ENCODE results near the gene POLR2B.
"Not testable (repeated sequence)": the region's sequence is repeated elsewhere in the genome, so short reads cannot be mapped to it uniquely, and the experiment has no call there.

The POLR2B gene

DNA sequence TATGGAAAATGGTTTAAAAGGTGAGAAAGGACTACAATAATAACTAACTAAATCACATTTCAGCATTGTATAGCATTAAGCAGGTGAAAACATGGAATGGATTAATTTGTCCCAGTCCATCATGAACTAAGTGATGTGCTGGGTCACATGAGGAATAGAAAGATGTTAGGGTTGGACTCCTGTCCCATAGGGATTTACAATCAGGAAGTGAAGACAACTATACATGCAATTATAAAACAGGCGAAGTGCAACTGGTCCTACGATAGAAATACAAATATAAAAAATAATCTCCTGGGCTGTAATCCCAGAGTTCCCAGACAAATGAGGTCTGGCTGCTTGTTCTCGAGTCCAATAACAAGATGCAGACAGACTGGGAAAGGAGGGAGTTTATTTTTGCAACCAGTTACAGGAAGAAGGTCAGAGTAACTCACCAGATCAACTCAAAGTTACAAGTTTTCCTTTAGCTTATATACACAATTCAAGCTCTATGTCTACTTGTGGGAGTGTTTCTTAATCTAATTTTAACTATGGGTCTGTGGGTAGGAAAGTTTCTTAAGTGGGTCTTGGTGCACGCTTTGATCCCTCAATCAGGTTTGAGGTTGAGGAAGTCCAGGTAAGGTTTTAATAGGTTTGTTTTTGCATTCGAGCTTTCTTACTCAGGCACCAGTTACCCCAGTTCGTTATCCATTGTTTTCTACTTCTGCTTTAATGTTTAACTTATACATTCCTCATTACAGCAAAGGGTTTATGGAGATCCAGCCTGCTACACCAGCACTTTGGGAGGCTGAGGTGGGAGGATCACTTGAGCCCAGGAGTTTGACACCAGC is 81.4 kb downstream of the POLR2B start:
- no peak for DNase-seq

DNA sequence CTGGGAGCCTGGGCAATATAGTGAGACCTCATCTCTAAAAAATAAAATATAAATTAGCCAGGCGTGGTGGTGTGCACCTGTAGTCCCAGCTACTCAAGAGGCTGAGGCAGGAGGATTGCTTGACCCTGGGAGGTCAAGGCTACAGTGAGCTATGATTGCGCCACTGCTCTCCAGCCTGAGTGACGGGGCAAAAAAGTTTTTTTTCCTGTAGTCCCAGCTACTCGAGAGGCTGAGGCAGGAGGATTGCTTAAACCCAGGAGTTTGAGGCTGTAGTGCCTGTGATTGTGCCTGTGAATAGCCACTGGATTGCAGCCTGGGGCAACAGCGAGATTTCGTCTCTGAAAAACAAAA is 82.0 kb downstream of the POLR2B start:
- DNase-seq, result not testable (repeated sequence)

DNA sequence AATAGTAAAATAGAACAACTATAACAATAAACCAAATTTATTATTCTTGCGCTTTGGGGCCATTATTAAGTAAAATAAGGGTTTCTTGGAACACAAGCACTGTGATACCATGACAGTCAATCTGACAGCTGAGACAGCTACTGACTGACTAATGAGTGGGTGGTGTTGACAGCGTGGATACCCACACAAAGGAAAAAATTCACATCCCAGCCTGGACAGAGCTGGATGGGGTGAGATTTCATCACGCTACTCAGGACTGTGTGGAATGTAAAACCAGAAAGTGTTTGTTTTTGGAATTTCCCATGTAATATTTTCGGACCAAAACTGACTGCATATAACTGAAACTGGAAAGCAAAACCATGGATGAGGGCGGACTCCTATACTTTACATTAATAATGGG is 82.7 kb downstream of the POLR2B start:
- DNase-seq, result no peak

DNA sequence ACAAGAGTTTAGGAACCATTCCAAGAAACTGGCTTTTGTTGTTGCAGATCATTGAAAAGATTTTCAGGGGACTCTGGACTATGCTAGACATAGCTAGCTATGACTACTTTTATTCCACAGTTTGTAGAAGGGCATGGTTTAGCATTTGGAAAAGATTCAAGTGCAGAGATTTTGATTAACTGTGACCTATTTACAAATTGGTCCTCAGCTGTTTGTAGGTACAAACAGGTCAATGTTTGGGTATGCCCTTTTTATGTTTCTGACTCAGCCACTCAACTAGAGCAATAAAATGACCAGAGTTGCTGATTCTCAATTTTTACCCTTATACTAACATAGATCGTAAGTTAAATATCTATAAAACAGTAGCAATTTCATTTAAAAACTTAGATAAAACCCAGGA is 84.8 kb downstream of the POLR2B start:
- DNase-seq, result no peak

DNA sequence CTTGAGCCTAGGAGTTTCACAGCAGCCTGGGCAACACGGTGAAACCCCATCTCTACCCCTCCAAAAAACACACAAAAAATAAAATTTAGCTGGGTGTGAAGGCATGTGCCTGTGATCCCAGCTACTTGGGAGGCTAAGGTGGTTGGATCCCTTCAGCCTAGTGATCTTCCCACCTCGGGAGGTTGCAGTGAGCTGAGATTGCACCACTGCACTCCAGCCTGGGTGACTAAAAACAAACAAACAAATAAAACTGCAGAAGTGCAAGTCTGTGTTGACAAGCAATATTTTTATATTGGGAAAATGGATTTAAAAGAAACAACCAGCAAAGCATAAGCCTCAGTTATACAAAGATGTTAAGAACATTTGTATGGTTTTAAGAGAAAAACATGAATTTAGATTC is 85.4 kb downstream of the POLR2B start:
- DNase-seq, result no peak

DNA sequence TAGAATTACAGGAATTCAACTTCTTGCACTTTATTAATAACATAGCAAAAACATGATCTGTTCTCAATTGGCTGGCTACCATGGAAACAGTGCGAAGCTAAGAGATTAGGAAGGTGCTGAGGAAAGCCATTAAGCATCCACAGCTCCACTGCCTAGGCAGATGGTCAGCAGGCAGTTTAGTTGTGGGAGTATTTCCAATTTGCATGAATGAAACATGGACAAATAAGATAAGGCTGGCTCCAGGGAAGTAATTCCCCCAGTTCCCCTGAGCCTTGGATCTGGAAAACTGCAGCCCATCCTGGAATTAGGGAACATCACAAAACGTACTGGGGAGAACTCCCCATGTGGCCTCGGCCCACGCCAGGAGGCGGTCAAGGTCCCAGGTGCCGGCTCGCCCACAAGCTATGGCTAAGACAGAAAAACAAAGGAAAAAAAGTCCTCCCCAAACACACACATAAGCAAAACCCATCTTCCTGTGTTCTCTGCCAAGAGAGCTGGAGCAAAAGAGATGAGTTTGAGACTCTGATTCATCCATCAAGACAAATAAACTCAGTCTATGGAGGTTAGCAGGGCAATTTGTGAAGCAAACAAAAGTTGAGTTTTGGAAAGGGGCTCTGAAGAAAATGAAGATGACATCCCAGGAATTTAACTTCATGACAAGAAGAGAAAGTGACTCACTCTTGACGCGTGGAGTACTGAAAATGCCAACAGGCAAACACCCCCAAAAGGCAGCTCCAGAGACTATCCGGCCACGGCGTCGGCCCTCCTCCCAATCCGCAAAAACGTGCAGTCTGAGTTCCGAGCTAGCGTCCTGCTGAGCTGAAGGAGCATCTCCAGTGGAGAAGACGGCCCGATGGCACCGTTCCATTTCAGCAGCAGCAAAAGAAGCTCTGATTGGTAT is 86.4 kb downstream of the POLR2B start:
- no peak for DNase-seq

DNA sequence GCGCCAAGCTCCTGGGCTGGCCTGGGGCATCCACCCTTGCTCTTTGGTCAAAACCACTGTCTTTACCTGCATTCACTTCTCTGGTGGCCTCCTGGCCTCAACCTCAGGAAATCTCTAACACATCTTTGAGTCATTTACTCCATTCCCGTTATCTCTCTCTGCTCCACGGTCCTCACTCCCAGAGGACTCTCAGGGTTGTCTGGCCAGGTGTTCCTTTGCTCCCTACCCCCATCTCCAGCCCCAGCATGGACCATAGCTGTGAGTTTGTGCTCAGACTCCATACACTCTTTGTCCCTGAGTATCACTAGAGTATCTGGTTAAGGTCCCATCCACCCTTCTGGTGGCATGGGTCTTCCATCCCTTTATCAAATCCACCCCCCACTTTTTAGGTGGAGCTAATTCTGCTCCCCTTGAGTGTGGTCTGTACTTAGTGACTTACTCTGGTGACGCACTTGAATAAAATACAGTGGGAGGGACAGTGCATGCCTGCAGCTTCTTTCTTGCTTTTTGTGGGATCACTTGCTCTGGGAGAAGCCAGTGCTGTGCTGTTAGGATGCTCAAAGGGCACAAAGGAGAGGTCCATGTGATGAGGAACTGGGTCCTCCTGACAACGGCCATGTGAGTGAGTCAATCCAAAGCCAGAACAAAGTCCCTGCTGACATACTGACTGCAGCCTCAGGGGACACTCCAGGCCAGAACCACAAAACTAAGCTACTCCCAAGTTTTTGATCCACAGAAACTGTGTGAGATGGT is 87.2 kb downstream of the POLR2B start:
- no peak for DNase-seq

DNA sequence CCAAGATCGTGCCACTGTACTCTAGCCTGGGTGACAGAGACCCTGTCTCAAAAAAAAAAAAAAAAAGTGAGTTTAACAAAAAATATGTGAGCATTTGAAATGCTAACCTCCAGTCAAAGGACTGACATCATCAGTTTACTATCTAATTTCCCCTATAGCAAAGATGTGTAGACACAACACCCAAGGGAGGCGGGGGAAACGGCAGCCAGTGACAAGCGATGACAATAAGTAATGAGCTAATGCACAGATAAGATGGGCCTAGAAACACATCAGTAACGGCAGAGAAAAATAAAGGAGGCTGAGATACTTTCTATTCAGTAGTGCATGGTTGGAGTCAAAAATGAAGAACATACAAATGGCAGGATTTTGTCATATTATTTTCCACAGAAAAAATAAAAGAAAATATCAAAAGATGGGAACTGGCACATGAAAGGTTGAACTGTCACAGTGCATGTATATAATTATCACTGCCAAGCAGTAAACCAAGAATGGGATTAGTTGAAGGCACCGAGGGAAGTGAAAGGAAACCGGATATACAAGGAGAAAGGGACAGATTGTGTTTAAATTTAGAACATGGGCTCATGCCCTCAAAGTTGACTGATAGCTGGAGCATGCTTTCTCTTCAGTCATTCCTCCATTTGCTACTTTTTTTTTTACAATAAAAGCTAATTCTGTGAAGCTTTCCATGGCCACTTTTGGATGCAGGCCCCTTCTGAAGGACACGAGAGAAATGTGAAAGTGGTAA is 89.7 kb downstream of the POLR2B start:
- no peak for DNase-seq

DNA sequence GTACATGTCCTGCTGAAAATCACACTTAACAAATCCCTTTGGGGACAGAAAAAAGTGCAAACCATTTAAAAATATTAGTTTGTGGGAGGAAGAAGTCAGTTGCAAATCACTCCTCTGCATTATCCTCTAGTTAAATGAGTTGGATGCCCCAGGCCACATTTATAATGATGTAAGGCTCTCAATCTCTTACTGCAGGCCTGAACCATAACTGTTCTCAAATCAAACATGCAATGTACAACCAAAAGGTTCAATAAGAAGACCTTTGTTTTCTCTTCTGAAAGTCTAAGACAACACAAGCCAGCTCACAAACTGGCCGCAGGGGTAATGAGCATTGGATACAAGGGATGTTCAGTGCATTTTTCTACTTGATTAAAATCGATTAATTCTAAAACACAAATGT is 91.8 kb downstream of the POLR2B start:
- DNase-seq, result no peak

DNA sequence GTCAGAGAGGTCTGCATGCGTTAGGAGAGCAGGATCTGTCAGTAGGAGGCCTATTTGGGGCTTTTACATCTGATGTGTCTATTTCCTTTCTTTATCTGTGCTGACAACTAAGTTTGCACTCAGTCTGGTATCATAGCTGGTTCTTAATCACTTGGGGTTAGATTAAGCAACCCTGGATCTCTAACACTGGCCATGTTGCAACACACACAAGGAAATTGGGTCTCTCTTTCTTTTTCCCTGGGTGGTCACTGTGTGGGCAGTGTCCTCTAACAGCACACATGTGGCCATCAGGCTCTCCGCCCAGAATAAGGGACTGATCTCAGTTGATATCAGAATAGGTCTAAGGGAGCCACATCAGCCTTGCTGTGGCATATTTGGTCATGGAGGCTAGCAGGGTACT is 92.6 kb downstream of the POLR2B start:
- DNase-seq, result no peak

DNA sequence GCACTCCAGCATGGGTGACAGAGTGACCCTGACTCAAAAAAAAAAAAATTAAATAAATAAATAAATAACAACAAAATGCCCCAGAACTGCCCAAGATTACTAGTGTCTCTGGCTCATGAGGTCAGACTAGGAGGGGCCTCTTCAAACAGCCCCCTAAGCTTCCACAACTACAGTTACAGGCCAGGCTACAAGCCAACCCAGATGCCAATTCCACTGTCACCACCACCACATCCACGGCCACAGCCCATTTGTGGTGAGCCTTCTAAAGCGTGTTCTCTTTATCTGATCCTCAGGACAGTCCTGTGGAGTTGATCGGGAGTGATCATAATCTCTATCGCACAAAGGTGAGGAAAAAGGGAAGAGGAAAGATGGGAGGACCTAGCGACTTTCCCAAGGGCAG is 94.9 kb downstream of the POLR2B start:
- no peak for DNase-seq

DNA sequence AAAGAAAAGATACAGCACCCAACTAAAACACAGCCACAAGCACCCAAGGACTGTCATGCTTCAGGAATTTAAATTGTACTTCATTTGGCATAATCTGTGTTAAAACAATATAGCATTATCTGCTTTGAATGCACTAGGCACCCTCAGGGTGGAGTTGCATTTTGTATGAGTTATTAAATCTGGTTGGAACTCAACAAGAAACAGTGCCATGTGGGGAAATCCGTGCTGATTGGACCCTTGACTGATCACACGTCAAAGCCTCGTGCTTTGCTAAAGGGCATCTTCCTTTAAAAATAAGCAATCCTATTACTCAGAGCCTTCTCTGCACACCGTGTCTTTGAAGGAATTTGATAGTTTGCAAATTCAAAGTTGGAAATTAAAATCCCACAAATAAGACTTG is 96.0 kb downstream of the POLR2B start:
- no peak for DNase-seq

DNA sequence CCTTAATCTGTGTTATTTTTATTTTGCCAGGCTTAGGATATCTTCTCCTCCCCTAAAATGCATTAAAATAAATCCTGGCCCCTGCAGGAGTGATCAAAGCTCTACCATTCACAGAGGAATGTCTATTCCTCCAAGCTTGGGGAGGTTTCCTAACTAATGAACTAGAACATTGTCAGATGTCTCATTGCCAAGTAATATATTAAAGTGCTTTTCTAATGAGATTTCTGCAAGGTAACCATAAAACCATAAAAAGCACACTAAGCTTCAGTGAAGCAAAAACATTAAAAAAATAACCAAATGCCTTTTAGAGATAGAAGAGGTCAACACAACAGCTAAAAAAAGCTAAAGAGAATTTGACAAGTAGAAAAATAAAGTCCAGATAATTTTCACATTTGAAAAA is 96.7 kb downstream of the POLR2B start:
- DNase-seq, result no peak

DNA sequence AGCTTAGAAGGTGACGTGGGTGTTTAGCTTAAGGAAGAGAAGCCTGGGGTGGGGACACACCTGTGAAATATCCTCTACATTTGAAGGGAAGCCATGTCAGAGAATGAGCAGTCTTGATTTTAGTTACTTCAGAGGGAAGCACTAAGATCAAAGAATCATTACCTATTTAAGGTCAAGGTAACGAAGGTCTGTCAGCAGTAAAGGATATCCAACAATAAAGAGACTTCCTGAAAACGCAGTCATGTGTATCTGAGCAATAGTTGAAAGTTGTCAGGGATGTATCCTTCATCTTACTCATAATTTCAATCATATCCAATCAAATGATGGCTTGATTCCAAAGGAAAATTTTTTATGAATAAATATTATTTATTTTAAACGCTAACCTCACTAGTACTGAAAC is 98.0 kb downstream of the POLR2B start:
- no peak for DNase-seq

DNA sequence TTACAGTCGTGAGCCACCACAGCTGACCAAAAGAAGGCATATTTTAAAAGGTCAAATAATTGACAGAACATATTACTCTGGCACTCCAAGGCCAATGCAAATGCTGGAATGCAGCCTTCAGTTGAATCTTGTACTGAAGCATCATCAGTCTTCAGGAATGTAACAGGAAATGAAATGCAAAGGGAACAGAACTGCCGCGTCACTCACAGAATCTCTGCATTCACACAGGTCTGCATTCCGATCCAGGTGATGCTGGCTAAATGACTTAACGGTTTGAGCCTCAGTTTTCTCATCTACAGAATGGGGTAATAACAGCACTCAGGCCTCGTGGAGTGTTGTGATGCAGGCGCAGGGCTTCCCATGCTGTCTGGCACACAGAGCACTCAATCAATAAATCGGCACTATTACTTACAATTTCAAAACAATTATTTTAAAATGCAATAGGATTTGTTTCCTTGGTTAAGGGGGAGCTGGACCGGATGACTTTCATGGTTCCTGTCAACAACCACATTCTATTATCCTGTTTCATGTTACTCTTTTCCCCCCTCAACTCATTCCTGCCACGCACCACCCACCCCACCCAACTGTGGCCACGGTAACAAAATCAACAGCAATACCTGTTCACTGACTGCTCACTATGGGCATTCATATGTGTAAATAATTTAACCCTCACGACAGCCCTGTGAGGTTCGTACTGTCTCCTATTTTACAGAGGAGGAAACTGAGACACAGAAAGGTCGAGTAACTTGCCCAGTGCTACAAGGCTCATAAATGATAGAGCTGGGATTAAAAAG is 99.1 kb downstream of the POLR2B start:
- no peak for DNase-seq

DNA sequence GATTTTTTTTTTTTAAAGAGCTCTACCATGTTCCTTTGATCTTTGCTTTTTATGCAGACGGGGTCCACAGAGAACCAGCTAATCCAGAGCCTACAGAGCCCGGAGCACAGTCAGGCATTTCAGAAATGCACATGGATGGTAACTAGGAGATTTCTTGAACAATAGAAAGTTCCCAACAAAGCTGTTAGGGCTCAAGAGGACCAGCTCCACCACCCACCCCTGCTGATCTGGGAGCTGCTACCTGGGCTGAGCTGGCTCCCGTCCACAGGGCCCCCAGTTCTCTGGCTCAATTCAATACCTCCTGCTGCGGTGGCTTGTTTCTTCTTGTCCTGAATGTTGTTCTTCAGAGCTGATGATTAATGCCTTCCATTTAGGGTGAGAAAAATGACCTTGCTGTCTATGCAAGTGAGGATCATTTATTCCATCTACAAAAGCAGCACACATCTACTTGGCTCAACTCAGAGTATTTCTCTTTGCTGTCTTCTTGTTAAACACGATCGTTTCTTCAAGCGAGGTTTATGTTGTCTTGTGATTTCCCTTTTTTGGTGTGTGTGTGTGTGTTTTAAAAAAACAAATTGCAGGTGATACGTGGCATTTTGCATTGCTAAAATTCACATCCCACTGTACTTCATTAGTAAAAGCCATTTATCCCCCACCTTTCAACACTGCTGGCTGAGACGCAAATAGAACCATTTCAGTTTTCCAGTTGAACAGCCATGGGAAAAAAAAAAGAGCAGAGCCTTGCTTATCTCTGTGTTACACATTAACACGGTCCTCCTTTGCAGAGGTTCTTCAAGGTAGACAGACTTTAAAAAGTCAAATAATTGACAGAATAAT is 100.2 kb downstream of the POLR2B start:
- no peak for DNase-seq
